22Rv1 (cell line): ENCODE data around the gene RGS18.

Experiments used
- ZFX ChIP-seq: fragments of 450-650 bp; IDR thresholded peaks from 2 replicates; pipeline ENCODE4 v1.6.1; 2017; ENCODE audit warnings: antibody characterized with exemption, borderline replicate concordance
- TF ChIP-seq, protein P1 (sequence below): fragments of 450-650 bp; IDR thresholded peaks from 2 replicates; pipeline ENCODE4 v1.5.1; 2017; ENCODE audit warnings: mild to moderate bottlenecking

DNA sequence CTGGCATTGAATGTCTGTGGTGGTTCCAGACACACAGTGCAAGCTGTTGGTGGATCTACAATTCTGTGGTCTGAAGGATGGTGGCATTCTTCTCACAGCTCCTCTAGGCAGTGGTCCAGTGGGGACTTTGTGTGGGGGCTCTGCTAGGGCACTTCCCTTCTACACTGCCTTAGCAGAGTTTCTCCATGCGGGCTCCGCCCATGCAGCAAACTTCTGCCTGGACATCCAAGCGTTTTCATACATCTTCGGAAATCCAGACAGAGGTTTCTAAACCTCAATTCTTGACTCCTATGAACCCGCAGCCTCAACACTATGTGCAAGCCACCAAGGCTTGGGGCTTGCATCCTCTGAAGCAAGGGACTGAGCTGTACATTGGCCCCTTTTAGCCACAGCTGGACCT, 43.0 kb downstream of the RGS18 start:
- TF ChIP-seq, protein P1, sequence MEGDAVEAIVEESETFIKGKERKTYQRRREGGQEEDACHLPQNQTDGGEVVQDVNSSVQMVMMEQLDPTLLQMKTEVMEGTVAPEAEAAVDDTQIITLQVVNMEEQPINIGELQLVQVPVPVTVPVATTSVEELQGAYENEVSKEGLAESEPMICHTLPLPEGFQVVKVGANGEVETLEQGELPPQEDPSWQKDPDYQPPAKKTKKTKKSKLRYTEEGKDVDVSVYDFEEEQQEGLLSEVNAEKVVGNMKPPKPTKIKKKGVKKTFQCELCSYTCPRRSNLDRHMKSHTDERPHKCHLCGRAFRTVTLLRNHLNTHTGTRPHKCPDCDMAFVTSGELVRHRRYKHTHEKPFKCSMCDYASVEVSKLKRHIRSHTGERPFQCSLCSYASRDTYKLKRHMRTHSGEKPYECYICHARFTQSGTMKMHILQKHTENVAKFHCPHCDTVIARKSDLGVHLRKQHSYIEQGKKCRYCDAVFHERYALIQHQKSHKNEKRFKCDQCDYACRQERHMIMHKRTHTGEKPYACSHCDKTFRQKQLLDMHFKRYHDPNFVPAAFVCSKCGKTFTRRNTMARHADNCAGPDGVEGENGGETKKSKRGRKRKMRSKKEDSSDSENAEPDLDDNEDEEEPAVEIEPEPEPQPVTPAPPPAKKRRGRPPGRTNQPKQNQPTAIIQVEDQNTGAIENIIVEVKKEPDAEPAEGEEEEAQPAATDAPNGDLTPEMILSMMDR, result no peak
- TF ChIP-seq ZFX, result no peak
